Measurements from ENCODE around the gene PTPRD.

Gene PTPRD

GRCh38 chr9:8447601-8448000, 2165.2 kb downstream of the PTPRD start:
- no peak for DNase-seq

DNA sequence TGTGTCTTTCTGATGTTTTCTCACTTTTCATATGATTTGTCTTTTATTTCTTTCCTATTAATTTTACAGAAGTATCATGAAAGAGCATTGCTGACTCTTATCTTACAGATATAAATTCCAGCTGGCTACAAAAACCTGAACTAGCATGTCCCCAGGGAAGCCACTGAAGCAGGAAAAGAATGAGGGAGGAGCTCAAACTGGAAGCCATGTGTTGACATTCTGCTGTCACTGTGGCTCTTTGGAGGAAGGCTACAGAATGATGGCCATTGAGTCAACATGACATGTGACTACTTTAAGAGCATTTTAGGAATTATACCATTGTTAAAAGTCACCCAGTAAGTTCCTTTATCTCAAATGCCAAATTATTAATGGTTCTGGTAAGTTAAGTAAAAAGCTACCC, 2174.9 kb downstream of the PTPRD start:
- DNase-seq, result no peak

- DNase-seq, result no peak
These were observed 2175.5 kb downstream of the PTPRD start for GRCh38 chr9:8437259-8437658.

- no peak for DNase-seq
These were observed 2176.0 kb downstream of the PTPRD start for GRCh38 chr9:8436786-8437185.

GRCh38 chr9:8434621-8435020, 2178.2 kb downstream of the PTPRD start:
- DNase-seq, result no peak

DNA sequence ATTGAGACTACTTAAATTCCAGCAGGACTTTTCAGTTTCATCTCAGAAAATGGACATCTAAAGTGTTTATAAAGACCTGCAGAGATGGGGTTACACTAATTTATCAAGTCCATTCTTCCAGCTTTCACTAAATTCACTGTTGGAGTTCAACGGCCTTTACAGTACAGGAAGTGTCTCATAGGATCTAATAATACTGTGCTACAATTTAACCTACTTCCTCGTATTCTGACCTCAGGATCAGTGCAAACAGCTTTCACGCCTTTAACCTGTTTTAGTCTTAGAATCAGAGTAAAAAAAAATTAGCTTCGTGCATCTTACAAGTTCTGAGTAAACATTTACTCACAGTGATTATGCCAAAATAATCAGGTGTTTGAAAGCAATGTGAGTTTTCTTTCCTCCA, 2180.6 kb downstream of the PTPRD start:
- DNase-seq, result no peak

DNA sequence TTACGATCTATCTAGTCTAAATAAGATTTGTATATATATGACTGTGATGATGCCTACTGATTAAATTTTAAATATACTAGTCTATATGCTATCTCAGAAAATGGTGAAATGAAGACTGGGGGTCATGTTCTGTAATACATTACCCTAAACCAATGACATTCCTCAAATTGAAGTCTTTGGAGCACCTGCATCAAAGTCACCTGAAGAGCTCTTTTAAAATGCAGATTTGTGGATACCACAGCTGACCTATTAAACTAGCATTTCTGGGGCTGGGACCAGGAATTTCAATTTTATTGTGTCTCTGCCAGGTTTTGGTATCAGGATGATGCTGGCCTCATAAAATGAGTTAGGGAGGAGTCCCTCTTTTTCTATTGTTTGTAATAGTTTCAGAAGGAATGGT, 2181.3 kb downstream of the PTPRD start:
- DNase-seq, result no peak

DNA sequence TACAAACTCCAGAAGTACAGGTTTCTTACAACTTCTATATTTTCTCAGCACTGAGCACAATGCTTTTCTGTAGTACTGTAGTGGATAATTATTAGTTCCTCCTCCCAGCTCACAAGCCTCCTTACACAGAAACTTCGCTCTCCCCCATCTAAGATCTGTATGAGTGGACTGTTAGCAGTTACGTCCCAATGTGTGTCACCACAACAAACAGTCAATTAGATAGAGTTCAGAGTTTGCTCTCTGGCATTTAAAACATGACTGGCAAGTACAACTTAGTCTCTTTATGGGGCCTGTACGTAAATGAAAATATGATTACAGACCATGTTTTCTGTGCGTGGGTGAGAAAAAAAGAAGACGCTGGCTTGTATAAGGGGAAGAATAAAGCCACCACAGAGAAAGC, 2181.9 kb downstream of the PTPRD start:
- DNase-seq, result no peak

DNA sequence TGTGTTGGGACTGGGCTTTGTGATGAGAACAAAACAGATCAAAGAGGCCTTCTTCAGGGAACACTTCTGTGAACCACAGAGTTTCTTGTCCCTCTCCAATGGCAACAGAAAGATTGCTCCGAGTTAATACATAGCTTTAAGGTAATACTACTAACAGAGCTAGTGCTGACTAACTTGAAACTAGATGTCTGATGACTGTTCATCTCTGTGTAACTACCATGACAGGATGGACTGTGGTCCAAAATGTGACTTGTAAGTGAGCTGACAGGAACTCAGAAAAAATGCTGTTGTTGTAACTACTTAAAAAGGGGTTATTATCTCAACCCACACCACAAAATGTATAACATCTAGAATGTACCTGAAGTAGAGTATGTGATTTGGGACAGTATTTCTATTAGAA, 2183.0 kb downstream of the PTPRD start:
- no peak for DNase-seq

GRCh38 chr9:8429157-8429556, 2183.6 kb downstream of the PTPRD start:
- DNase-seq, result no peak

DNA sequence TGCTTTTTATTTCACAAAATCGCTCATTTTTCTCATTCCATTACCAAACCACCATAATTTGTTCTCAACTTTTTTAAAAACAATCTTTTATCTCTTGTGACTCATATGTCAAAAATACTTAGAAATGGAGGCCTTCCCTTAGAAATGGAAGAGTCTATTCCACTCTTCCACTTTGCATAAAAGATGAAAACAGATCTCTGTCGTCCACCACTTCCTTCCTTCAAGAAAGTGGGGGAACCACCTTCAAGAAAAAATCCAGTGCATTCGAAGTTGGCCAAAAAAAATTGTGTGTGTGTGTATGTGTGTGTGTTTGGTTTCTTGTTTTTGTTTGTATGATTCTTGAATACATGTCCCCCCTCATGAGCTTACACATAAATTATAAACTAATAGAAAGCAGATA, 2184.4 kb downstream of the PTPRD start:
- DNase-seq, result no peak

DNA sequence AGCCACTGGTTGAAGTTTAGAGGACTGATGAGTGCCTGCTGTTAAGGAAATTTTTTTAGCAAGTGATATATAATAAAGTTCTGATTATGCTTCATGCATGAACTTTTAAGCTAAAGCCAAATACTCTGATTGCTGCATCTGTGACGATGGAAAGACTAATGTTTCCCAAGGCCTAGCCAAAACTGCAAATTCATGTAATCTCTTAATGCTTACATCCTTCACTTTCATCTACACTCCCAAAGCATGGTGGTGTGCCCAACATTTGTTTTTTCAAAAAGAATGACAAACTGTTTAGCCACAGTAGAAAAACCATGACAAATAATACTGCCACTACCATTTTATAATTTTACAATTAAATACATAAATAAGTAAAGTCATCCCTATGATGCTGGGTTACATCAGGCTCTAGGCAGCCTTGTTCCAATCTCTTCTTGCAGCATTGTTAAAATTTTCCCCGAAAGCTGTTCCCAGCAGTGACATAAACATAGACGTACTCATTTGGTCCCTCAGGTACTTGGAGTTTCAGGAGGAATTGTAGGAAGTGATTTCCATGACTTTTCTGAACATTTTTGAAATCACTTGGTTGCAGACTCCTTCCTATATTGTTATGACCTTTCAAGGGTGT, 2187.9 kb downstream of the PTPRD start:
- no peak for DNase-seq

DNA sequence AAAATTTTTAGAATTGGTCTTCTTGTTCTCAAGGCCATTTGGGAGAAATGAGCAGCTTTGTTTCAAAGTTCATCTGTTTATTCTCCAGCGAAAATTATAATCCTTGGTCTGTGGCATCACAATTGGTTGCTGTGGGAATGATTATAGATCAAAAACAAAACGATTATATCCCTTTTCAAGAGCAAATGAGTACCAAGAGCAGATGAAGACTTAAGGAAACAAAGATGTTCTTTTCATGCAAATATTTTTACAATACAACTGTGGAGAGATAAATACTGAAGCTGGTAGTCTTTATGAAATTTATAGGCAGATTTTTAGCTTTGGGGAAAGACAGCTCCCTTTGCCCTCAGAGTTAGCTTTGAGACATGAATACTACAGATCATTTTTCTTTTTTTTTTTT, 2192.4 kb downstream of the PTPRD start:
- no peak for DNase-seq

- DNase-seq, result no peak
These were observed 2193.1 kb downstream of the PTPRD start for GRCh38 chr9:8419596-8420275.

DNA sequence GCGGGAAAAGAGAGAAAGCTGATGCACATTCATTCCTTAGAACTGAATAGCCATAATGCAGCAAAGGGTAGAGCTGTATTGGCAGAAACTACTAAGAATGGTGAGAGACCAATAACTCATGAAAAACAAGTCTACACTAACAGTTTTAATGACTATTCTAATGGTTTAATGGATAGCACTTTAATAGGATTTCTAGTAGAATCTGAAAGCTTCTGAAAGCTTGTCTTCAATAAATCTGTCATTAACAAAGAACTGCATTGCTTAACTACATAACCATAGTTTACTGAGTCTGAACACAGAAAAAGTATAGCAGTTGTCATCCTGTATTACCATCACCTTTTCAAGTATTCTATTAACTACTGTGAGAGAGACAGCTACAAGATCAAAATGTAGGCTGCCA, 2195.5 kb downstream of the PTPRD start:
- no peak for DNase-seq

GRCh38 chr9:8412327-8412726, 2200.5 kb downstream of the PTPRD start:
- DNase-seq, result no peak

DNA sequence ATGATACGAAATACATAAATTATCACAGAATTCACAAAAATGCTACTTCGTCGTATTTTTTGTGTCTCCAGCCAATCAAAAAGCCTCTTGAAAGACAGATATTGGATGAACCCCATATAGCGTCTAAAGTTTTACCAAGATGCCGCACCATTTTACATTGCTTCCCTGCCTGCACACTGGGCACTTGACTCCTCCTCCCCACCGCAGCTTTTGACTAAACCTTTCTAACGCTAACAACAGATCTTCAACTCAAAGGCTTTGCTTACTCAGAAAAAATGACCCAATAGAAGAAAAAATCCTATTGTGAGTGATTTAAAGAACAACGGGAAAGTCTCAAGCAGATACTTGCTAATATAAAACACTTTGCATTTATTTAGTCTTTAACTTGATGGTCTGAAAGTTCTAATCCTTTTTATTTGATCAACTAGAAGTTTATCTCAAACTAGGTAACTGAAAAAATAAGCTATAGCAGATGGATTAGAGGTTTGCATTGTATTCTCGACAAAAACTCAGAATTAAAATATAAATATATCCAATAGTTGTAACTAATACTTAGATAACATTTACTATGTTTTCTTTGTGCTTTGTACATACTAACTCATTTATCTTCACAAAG, 2204.1 kb downstream of the PTPRD start:
- DNase-seq, result no peak

GRCh38 chr9:8401961-8402705, 2210.7 kb downstream of the PTPRD start:
- DNase-seq, result no peak

GRCh38 chr9:8400378-8400777, 2212.4 kb downstream of the PTPRD start:
- DNase-seq, result no peak

DNA sequence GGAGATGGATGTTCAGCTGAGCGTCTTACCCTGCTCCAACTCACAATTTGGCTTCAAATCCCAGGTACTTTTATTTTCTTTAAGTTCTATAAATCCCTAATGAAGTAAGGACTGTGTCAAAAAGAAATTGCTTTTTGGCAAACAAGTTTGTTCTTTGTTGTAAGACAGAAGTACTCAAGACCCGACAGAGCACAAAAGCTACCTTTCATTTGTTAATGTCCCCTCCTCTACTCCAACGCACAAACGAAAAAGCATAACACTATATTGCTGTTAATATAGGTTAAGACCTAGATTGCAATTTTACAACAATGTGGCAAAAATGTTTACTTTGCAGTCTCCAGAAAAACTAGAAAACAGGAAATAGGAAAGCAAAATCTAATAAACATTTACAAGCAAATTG, 2217.8 kb downstream of the PTPRD start:
- no peak for DNase-seq

DNA sequence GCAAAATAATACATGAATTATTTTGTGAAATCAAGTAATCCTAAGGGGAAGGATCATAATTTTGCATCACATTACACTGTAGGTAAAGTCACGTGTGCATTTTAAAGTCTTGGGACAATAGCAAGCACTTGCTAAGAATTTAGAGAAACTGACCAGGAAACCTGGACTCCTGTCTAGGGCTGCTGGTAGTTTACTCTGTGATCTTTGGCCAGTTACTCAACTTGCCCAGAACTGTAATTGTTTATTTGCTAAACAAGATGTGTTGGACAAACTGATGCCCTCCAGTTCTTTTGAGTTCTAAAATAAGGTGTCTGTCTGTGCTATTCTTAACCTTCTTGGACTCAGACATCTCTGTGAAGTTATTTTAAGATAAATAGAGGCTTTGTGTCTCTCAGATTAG, 2218.5 kb downstream of the PTPRD start:
- no peak for DNase-seq

- no peak for DNase-seq
These were observed 2219.9 kb downstream of the PTPRD start for GRCh38 chr9:8392866-8393265.

DNA sequence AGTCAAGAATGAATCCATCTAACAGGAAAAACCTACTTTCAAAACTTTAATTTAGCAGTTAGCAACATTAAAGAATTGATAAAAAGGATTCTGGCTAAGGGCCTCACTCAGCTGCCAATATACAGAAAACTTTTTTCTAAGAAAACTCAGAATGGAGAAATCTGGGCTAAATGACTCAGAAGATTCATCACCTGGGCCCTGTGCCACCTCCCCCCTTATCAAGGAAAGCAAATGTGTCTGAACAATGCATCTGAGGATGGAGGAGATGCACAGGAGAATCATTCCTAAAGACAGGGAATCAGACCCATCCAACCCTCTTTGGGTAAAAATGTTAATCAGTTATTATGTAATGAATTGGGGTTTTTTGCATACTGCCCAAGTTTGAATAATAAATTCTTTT, 2221.2 kb downstream of the PTPRD start:
- no peak for DNase-seq

DNA sequence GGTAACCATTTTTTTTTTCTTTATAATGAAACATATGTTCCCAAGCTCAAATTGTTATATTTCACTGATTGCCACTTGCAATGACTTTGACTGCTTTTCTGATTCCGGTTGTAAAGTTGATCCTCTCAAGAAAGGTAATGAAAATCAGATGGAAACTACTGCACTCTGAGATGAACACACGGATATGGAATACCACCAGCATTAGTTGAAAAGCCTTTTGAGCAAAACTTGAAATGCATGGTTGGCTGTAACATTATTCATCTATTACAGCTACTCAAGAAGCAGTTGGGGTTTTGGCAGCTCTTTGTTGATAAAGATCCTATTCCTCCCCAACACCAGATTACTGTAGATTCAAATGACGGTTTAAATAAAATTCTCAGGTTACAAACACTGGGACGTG, 2221.7 kb downstream of the PTPRD start:
- no peak for DNase-seq
